Neural cell (in vitro differentiated cells): Measurements from ENCODE around the gene ACTL8.

ENCODE experiments used
- CTCF ChIP-seq: fragments of 450-650 bp; IDR thresholded peaks from 2 replicates; pipeline ENCODE4 v1.5.1; 2014; ENCODE audit warnings: antibody characterized with exemption, mild to moderate bottlenecking, moderate library complexity; ENCODE audit not compliant: poor library complexity, severe bottlenecking
- EZH2 ChIP-seq: fragments of 200-600, 300-800 bp; shearing (Covaris generic), sonication (generic); IDR thresholded peaks from 2 replicates; pipeline ENCODE4 v1.6.1; 2014; ENCODE audit warnings: antibody characterized with exemption, low read length, borderline replicate concordance, mild to moderate bottlenecking; ENCODE audit not compliant: insufficient read depth, poor library complexity, severe bottlenecking
- TF ChIP-seq, protein P1 (sequence below): IDR thresholded peaks from 2 replicates; pipeline ENCODE4 v1.6.1; 2012; ENCODE audit warnings: borderline replicate concordance

DNA sequence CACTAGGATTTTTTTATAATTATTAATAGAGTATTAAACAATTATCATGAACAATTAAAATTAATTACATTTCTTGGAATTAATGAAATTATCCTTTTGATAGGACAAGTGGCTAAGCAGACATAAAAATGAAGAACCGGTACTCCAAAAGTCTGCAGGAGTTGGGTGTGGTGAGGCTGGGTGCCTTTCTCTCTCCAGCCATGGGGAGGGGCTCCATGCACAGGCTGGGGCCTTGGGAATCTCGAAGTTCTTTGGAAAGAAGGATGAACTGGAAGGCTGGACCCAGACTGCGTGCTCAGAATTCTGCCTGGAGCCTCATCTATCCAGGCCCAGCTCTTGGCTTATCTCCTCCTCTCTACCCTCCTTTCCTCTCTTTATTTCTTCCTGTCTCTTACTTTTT, 94.1 kb downstream of the ACTL8 start:
- peak; percentile 9 for TF ChIP-seq CTCF
- TF ChIP-seq EZH2, result no peak
- TF ChIP-seq, protein P1, sequence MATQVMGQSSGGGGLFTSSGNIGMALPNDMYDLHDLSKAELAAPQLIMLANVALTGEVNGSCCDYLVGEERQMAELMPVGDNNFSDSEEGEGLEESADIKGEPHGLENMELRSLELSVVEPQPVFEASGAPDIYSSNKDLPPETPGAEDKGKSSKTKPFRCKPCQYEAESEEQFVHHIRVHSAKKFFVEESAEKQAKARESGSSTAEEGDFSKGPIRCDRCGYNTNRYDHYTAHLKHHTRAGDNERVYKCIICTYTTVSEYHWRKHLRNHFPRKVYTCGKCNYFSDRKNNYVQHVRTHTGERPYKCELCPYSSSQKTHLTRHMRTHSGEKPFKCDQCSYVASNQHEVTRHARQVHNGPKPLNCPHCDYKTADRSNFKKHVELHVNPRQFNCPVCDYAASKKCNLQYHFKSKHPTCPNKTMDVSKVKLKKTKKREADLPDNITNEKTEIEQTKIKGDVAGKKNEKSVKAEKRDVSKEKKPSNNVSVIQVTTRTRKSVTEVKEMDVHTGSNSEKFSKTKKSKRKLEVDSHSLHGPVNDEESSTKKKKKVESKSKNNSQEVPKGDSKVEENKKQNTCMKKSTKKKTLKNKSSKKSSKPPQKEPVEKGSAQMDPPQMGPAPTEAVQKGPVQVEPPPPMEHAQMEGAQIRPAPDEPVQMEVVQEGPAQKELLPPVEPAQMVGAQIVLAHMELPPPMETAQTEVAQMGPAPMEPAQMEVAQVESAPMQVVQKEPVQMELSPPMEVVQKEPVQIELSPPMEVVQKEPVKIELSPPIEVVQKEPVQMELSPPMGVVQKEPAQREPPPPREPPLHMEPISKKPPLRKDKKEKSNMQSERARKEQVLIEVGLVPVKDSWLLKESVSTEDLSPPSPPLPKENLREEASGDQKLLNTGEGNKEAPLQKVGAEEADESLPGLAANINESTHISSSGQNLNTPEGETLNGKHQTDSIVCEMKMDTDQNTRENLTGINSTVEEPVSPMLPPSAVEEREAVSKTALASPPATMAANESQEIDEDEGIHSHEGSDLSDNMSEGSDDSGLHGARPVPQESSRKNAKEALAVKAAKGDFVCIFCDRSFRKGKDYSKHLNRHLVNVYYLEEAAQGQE, result no peak
